MM.1S (cell line): Measurements from ENCODE around the gene SGCD.

Source experiments
- DNase-seq: peaks from one replicate; pipeline ENCODE4 v3.0.0-alpha.2; 2015
- H2AFZ ChIP-seq: fragments of 300-600 bp; sonication (generic); 2 replicates; pipeline ENCODE4 v1.6.0; 2016; ENCODE audit warnings: antibody characterized with exemption, low read length
- H3F3A ChIP-seq: fragments of 300-600 bp; sonication (generic); 2 replicates; pipeline ENCODE4 v1.6.1; 2016; ENCODE audit warnings: mild to moderate bottlenecking, antibody characterized with exemption, low read length, moderate library complexity, mixed read lengths; ENCODE audit not compliant: insufficient read depth
- H3K27ac ChIP-seq: fragments of 300-600 bp; sonication (generic); 2 replicates; pipeline ENCODE4 v1.5.1; 2016; ENCODE audit warnings: mild to moderate bottlenecking, low read length
- H3K27me3 ChIP-seq: fragments of 300-600 bp; sonication (generic); replicated peaks from 2 replicates; pipeline ENCODE4 v1.6.0; 2016; ENCODE audit warnings: low read length; ENCODE audit not compliant: insufficient read depth
- H3K36me3 ChIP-seq: fragments of 300-600 bp; sonication (generic); replicated peaks from 2 replicates; pipeline ENCODE4 v1.6.1; 2016; ENCODE audit warnings: mild to moderate bottlenecking, low read length, mixed read lengths; ENCODE audit not compliant: insufficient read depth
- H3K4me1 ChIP-seq: fragments of 300-600 bp; sonication (generic); 2 replicates; pipeline ENCODE4 v1.6.1; 2016; ENCODE audit warnings: low read length, mixed read lengths
- H3K4me2 ChIP-seq: fragments of 300-600 bp; sonication (generic); 2 replicates; pipeline ENCODE4 v1.6.0; 2016; ENCODE audit warnings: low read depth, low read length
- H3K4me3 ChIP-seq: fragments of 300-600 bp; sonication (generic); 2 replicates; pipeline ENCODE4 v1.5.1; 2016; ENCODE audit warnings: low read length, mixed read lengths
- H3K79me2 ChIP-seq: fragments of 300-600 bp; sonication (generic); 2 replicates; pipeline ENCODE4 v1.6.1; 2016; ENCODE audit warnings: mixed run types, low read length, mixed read lengths
- H3K9ac ChIP-seq: fragments of 300-600 bp; sonication (generic); 2 replicates; pipeline ENCODE4 v1.6.1; 2016; ENCODE audit warnings: low read length, mixed read lengths
- H3K9me2 ChIP-seq: fragments of 300-600 bp; sonication (generic); replicated peaks from 2 replicates; pipeline ENCODE4 v1.6.1; 2016; ENCODE audit warnings: mild to moderate bottlenecking, low read length, mixed read lengths; ENCODE audit not compliant: insufficient read depth
- H3K9me3 ChIP-seq: fragments of 300-600 bp; sonication (generic); replicated peaks from 2 replicates; pipeline ENCODE4 v1.6.1; 2016; ENCODE audit warnings: mild to moderate bottlenecking, low read length, mixed read lengths; ENCODE audit not compliant: insufficient read depth
- H4K20me1 ChIP-seq: fragments of 300-600 bp; sonication (generic); 2 replicates; pipeline ENCODE4 v1.6.1; 2016; ENCODE audit warnings: mild to moderate bottlenecking, low read length, moderate library complexity, mixed read lengths; ENCODE audit not compliant: insufficient read depth
- EZH2 ChIP-seq: fragments of 300-600 bp; sonication (generic); optimal IDR thresholded peaks from 2 replicates; pipeline ENCODE3; 2017; ENCODE audit warnings: low read depth, mild to moderate bottlenecking, antibody characterized with exemption, low read length, mixed read lengths
- EZH2phosphoT487 ChIP-seq: fragments of 300-600 bp; sonication (generic); IDR thresholded peaks from 2 replicates; pipeline ENCODE4 v1.6.1; 2018; ENCODE audit warnings: antibody characterized with exemption, low read length
- TF ChIP-seq, protein P1 (sequence below): fragments of 300-600 bp; sonication (generic); IDR thresholded peaks from 2 replicates; pipeline ENCODE4 v1.5.1; 2016; ENCODE audit warnings: antibody characterized with exemption, low read length, mixed read lengths

Gene SGCD

DNA sequence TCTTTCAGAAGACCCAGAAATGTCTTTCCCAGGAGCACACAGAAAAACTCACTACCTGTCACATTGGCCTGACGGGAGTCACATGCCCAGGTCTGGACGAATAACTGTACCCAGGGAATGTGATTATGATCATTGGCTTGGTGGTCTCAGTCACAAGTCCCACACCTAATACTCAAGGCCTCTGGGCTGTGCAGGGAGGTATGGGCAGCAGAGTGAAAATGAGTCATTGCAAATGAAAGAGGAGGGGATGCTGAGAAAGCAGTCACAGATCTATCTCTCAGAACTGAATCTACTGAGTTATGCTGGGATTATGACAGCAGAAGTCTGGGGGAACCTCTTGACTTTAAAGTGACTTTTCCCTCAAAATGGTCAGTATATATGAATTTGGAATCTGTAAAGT lies 36.9 kb downstream of the SGCD start:
- Histone ChIP-seq H3K9me2 (no peaks in the 10 kb centered on the region), H3F3A (no peaks in the 10 kb centered on the region), H2AFZ (no peak overlapping the region), H3K4me3 (no peak overlapping the region), H3K36me3 (no peaks in the 10 kb centered on the region), H3K27ac (no peak overlapping the region), H3K4me1 (no peaks in the 10 kb centered on the region), H3K9ac (no peak overlapping the region), H4K20me1 (no peaks in the 10 kb centered on the region), H3K4me2 (no peak overlapping the region), H3K9me3 (no peaks in the 10 kb centered on the region), H3K27me3 (no peaks in the 10 kb centered on the region), H3K79me2 (no peaks in the 10 kb centered on the region)
- TF ChIP-seq EZH2phosphoT487 (no peak), EZH2 (no peak)
- TF ChIP-seq, protein P1, sequence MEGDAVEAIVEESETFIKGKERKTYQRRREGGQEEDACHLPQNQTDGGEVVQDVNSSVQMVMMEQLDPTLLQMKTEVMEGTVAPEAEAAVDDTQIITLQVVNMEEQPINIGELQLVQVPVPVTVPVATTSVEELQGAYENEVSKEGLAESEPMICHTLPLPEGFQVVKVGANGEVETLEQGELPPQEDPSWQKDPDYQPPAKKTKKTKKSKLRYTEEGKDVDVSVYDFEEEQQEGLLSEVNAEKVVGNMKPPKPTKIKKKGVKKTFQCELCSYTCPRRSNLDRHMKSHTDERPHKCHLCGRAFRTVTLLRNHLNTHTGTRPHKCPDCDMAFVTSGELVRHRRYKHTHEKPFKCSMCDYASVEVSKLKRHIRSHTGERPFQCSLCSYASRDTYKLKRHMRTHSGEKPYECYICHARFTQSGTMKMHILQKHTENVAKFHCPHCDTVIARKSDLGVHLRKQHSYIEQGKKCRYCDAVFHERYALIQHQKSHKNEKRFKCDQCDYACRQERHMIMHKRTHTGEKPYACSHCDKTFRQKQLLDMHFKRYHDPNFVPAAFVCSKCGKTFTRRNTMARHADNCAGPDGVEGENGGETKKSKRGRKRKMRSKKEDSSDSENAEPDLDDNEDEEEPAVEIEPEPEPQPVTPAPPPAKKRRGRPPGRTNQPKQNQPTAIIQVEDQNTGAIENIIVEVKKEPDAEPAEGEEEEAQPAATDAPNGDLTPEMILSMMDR = no peak
- no peak for DNase-seq

DNA sequence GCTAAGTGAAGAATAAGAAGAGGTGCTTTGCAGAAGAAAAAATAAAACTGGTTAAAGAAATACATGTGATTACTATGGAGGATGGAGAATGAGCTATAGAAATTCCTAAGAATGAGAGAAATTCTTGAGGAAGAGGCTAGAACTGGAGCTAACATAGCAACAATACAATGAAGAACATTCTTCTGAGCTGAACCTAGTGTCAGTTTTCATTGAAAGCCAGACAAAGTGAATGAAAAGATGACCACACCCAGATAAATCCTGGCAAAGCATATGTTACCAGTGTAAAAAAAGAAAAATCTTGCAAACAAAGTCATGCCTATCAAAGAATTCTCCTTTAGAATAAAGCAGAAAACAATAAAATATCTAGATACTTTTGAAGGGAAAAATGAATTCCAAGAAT lies 39.6 kb downstream of the SGCD start:
- H3K9ac ChIP-seq = no peak overlapping the region
- H3K4me3 ChIP-seq = no peak overlapping the region
- no peaks in the 10 kb centered on the region for H3F3A ChIP-seq
- H3K36me3 ChIP-seq = no peaks in the 10 kb centered on the region
- no peaks in the 10 kb centered on the region for H3K9me2 ChIP-seq
- no peaks in the 10 kb centered on the region for H4K20me1 ChIP-seq
- no peaks in the 10 kb centered on the region for H3K79me2 ChIP-seq
- no peaks in the 10 kb centered on the region for H3K27me3 ChIP-seq
- H3K4me1 ChIP-seq = no peaks in the 10 kb centered on the region
- no peaks in the 10 kb centered on the region for H3K9me3 ChIP-seq
- no peak overlapping the region for H3K27ac ChIP-seq
- no peak overlapping the region for H2AFZ ChIP-seq
- no peak overlapping the region for H3K4me2 ChIP-seq
- DNase-seq = no peak
- TF ChIP-seq EZH2 = no peak
- TF ChIP-seq, protein P1 = no peak
- TF ChIP-seq EZH2phosphoT487 = no peak

DNA sequence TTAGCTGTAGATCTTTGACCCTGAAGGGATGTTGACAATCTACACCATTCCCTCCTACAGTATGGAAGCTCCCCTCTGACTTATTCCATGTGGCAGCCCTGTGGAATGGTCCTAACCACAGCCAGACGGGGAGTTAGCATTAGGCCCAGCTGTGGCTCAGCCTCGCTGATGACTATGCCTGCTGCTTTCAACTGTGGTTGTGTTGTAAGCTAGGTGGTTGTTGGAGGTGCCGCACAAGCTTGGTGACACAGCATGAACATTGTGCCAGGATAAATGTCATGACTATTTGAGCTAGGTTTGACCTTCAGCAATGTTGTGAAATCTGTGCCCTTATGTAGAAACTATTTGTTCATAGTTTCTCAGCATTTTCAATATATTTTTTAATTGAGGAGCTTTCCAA lies 40.6 kb downstream of the SGCD start:
- H3K36me3 ChIP-seq = no peaks in the 10 kb centered on the region
- H3K9me2 ChIP-seq = no peaks in the 10 kb centered on the region
- no peaks in the 10 kb centered on the region for H4K20me1 ChIP-seq
- H3K27ac ChIP-seq = no peak overlapping the region
- no peaks in the 10 kb centered on the region for H3F3A ChIP-seq
- H3K4me3 ChIP-seq = no peak overlapping the region
- no peak for DNase-seq
- H2AFZ ChIP-seq = no peak overlapping the region
- no peaks in the 10 kb centered on the region for H3K27me3 ChIP-seq
- no peaks in the 10 kb centered on the region for H3K9me3 ChIP-seq
- no peak for TF ChIP-seq EZH2
- TF ChIP-seq EZH2phosphoT487 = no peak
- TF ChIP-seq, protein P1 = no peak
- H3K4me2 ChIP-seq = no peak overlapping the region
- no peak overlapping the region for H3K9ac ChIP-seq
- H3K4me1 ChIP-seq = no peaks in the 10 kb centered on the region
- no peaks in the 10 kb centered on the region for H3K79me2 ChIP-seq
